NCI-H2029 (cell line): Measurements from ENCODE around the gene FAM151A.

Experiments
- DNase-seq: peaks from one replicate; lab custom pipeline; 2025; lab: John Stamatoyannopoulos, UW

FAM151A gene

GRCh38 chr1:54604051-54604450 is 19.3 kb downstream of the FAM151A start:
- no peak for DNase-seq

DNA sequence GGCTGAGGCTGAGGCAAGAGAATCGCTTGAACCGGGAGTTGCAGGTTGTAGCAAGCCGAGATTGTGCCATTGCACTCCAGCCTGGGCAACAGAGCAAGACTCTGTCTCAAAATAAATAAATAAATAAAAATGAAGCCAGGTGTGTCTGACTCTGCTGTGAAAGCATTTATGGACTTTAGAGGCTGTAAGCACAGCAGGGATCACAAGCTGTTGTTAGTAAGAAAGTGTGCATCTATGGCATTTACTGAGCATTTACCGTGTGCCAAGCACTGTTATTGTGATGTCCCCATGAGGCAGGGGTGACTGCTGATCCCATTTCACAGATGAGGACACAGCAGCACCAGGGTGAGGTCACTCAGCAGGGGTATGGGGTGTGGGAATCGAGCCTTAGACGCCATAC is 20.1 kb downstream of the FAM151A start:
- DNase-seq, result no peak

GRCh38 chr1:54602554-54602953 is 20.8 kb downstream of the FAM151A start:
- no peak for DNase-seq

DNA sequence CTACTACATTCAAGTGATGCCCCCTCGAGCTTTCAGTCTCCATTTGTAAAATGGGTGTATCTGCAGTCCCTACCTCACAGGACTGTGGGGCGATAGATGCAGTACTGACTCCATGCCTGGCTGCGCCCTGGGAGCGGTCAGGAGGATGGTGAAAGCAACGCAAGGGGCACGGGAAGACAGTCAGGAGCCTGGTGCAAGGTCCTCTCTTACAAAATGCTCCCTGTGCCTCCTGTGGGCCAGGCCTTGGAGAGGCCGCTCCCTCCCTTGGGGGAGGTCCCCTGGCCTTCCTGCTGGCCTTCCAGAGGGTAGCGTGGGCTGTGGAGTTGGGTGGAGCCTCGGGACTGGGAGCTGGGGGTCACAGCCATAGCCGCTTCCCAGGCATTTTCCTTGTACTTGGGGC is 21.6 kb downstream of the FAM151A start:
- no peak for DNase-seq

DNA sequence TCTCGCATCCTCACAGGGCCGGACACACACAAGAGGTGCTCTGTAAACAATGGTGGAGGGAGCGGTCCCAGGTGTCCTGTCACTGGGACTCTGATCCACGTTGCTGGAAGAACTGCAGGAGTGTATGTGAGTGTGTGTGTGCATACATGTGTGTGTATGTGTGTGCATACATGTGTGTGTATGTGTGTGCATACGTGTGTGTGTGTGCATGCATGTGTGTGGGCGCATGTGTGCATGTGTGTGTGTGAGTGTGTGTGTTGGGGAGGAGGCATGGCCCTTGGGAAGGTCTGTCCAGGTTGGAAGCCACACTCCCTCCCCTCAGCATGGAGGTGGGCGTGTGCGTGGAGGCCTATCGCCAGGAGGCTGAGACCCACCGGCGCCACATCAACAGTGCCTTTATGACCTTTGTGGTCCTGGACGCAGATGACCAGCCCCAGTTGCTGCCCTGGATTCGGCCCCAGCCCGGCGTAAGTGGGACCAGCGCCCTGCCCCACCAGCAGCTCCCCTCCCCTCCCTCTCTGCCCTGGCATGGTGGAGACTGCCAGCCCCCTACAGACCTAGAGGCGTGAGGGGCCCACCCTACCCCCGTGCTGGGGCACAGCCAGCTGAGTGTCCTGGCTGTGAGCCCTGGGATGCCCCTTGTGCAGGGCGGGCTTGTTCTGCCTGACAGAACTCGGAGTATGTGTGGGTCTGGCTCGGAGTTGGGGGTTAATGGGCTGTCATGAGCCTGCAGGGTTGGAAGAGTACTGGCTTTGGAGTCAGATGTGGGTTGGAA is 22.2 kb downstream of the FAM151A start:
- no peak for DNase-seq

GRCh38 chr1:54599211-54599823 is 24.0 kb downstream of the FAM151A start:
- DNase-seq, result no peak

- DNase-seq, result no peak
Measured at GRCh38 chr1:54597455-54598030, 25.8 kb downstream of the FAM151A start.

DNA sequence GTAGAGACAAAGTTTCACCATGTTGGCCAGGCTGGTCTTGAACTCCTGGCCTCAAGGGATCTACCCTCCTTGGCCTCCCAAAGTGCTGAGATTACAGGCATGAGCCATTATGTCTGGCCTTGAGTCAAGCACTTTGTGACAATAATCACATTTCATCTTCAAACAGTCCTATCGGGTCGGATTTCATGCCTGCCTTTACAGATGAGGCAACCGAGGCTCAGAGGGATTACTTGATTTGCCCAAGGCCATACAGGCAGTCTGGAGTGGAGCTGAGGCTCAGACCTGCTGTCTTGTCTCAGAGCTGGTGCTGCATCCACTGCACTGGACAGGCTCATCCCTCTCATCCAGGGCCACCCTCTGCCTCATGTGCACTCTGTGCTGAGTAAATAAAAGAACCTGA is 26.6 kb downstream of the FAM151A start:
- DNase-seq, result no peak

- no peak for DNase-seq
Measured at GRCh38 chr1:54595956-54596498, 27.3 kb downstream of the FAM151A start.

GRCh38 chr1:54594463-54594862 is 28.9 kb downstream of the FAM151A start:
- DNase-seq, result no peak

GRCh38 chr1:54593571-54594160 is 29.7 kb downstream of the FAM151A start:
- DNase-seq, result no peak

- no peak for DNase-seq
Measured at GRCh38 chr1:54591127-54591756, 32.1 kb downstream of the FAM151A start.

DNA sequence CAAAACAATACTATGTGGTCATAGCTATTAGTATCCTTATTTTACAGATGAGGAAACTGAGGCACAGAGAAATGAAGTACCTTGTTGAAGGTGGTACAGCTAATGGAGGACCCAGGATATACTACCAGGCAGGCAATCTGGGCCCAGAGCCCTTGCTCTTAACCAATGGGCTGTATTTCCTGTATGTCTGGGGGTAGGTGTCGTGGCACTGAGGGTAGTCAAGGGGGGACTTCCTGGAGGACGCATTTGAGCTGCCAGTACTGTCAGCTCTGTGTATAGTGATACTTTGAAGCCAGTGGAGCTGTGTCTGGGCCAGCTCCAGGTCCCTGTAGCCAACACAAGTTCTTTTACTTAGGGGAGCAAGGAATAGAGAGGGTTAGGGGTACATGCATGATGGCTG is 34.9 kb downstream of the FAM151A start:
- peak; percentile 38 for DNase-seq

GRCh38 chr1:54585181-54586066 is 37.9 kb downstream of the FAM151A start:
- no peak for DNase-seq

- no peak for DNase-seq
Measured at GRCh38 chr1:54584575-54584974, 38.8 kb downstream of the FAM151A start.

- no peak for DNase-seq
Measured at GRCh38 chr1:54583871-54584270, 39.5 kb downstream of the FAM151A start.

DNA sequence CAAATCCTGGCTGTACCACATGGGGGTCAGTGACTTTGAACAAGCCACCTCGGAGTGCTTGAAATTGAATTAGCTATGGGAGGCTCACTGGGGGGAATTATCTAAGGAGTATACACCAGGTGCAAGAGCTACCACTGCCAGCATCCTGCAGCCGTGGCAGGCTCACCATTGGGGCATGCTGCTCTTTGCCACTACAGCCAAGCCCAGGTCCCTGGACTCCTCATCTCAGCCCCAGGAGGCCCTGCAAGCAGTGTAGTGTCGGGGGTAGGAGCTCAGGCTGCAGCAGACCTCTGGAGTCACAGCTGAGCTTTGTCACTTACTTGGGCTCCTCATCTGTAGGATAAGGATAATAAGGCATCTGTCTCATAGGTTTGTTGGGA is 40.0 kb downstream of the FAM151A start:
- no peak for DNase-seq

DNA sequence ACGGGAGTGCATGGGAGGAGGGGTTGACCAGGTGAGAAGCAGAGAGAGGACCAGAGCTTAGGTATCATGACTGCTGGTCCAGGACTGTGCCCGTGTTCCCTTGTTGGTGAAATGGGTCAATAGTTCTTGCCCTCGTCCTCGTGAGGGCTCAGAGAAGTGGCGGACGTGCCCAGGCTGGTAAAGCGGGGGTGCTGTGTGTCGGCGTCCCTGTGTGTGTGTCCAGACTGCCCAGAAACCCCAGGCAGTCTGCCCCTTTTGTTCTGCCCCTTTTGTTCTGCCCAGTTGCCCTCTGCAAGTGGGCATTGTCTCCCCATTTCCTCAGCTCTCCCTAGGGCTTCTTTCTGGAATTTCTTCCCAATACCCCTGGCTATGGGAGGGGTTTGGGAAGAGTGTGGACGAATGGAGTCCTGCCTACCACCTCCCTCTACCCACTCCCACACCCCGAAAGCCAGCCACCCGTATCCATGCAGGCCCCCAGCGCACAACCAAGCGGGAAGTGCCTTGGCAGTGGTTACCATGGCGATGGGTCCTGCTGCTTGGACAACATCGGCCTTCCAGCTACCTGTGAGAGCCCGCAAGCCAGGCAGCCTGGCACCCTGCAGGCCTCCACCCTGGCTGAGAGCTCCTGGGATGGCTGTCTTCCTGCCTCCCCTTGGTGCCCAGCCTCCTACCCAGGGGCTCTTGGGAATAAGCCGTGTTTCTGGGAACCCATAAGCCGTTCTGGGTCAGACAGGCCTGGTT is 40.6 kb downstream of the FAM151A start:
- DNase-seq, result peak; percentile 84

DNA sequence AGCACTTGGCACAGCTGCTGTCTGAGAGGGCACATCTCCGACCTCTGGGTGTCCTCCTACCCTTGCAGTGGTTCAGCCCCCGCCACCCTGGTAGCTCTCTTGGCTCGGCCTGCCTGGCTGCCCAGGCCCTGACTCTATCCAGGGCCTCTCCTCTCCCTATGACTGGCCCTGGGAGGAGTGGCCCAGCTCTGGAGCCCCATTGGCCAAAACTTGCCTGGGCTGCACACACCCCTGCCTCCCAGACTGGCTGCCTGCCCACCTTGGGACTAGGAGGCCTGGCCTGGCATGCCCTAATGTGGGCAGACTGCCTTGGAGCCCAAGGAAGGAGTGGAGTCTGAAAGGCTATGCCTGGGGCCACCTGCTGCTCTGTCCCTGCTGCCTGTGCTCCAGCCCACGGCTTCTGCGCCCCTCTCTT is 41.7 kb downstream of the FAM151A start:
- DNase-seq, result peak; percentile 99

- DNase-seq, result no peak
Measured at GRCh38 chr1:54580856-54581550, 42.3 kb downstream of the FAM151A start.
